GM12864 (cell line): ENCODE results near the gene RAB3C.
"Not testable (repeated sequence)": the region's sequence is repeated elsewhere in the genome, so short reads cannot be mapped to it uniquely, and the experiment has no call there.

Source experiments
- DNase-seq: peaks from one replicate; pipeline ENCODE4 v3.0.0-alpha.2; 2011; ENCODE audit warnings: low read depth
- H3K4me3 ChIP-seq: 2 replicates; pipeline ENCODE4 v1.5.1; 2011; ENCODE audit warnings: mild to moderate bottlenecking, low read depth, low read length, control low read depth
- TF ChIP-seq, protein P1 (sequence below): IDR thresholded peaks from 2 replicates; pipeline ENCODE4 v1.5.1; 2011; ENCODE audit warnings: low read depth, mild to moderate bottlenecking, moderate library complexity, low read length, control low read depth, inconsistent platforms; ENCODE audit errors: missing control alignments

Gene RAB3C, protein sequence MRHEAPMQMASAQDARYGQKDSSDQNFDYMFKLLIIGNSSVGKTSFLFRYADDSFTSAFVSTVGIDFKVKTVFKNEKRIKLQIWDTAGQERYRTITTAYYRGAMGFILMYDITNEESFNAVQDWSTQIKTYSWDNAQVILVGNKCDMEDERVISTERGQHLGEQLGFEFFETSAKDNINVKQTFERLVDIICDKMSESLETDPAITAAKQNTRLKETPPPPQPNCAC

DNA sequence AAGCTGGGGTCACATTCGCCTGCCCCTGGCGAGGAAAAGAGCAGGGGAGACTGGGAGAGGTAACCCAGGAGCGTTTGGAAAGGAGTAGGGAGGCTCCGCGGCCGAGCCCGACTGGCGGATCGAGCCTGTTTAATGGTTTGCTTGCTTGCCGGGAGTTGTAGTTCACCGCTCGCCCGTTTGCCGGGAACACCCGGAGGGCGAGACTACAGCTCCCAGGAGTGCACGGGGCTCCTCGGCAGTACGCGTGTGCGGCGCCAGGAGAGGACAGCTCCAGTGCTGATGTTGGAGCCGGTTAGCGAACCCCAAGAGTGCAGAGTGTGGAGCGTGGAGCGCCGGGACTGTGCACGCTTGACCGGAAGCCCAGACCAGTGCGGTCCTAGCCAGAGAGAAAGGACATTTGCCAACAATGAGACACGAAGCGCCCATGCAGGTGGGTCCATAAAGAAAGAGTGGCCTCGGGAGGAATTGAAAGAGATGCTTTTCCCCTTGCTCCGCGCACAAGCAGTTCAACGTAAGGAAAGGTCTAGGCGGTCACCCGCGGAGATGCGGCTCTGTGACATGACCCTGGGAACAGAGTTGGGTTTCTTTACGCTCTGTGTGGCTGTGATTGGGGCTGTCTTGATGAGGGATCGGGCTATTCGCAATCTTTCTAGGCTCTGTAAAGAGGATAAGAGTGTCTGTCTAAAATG lies at the start of gene RAB3C:
RAB3C (plus strand) TSS at position 273 of the 689 bp plus-strand sequence; CDS start at position 407, 134 bp downstream.
- H3K4me3 ChIP-seq, result peak within 1 kb of the TSS; percentile 40
- DNase-seq, result peak; percentile 31
- TF ChIP-seq, protein P1, sequence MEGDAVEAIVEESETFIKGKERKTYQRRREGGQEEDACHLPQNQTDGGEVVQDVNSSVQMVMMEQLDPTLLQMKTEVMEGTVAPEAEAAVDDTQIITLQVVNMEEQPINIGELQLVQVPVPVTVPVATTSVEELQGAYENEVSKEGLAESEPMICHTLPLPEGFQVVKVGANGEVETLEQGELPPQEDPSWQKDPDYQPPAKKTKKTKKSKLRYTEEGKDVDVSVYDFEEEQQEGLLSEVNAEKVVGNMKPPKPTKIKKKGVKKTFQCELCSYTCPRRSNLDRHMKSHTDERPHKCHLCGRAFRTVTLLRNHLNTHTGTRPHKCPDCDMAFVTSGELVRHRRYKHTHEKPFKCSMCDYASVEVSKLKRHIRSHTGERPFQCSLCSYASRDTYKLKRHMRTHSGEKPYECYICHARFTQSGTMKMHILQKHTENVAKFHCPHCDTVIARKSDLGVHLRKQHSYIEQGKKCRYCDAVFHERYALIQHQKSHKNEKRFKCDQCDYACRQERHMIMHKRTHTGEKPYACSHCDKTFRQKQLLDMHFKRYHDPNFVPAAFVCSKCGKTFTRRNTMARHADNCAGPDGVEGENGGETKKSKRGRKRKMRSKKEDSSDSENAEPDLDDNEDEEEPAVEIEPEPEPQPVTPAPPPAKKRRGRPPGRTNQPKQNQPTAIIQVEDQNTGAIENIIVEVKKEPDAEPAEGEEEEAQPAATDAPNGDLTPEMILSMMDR, result no peak

DNA sequence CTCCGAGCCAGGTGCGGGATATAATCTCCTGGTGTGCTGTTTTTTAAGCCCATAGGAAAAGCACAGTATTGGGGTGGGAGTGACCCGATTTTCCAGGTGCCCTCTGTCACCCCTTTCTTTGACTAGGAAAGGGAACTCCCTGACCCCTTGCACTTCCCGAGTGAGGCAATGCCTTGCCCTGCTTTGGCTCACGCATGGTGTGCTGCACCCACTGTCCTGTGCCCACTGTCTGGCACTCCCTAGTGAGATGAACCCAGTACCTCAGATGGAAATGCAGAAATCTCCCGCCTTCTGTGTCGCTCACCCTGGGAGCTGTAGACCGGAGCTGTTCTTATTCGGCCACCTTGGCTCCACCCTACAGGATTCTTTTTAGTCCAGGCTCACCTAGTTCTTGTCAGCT lies 40.9 kb upstream of the RAB3C start:
- not testable (repeated sequence) for DNase-seq, H3K4me3 ChIP-seq

DNA sequence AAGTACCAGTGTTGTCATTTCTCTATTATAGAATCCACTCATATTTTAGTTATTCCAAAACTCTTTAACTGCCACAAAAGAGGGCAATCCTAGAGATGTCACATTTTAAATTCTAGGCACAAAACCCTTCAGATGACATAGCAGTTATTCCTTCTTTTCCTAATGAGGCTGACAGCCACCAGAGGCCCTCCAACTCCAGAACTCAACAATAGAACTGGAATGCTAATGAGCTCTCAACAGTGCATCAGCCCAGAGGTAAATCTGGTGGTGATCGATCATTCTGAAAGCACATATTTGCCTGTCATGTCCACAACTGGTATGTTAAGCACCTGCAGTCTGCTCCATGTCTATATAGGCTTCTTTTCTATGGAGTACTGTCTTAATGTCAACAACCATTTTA lies 40.2 kb upstream of the RAB3C start:
- TF ChIP-seq, protein P1, result no peak
- no peak overlapping the region for H3K4me3 ChIP-seq
- no peak for DNase-seq

DNA sequence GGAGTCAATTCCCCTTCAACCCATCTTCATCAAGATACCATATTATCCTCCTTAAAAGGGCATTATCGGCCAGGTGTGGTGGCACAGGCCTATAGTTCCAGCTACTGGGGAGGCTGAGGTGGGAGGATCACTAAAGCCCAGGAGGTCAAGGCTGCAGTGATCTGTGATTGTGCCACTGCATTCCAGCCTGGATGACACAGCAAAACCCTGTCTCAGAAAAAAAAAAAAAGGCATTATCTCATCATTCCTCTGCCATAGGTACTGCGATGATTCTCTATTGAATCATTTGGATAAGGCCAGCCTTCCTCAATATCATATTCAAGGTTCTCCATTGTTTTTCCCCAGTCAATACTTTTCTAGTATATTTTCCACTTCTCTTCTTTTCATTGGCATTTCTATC lies 39.2 kb upstream of the RAB3C start:
- no peak overlapping the region for H3K4me3 ChIP-seq
- TF ChIP-seq, protein P1, result no peak
- DNase-seq, result no peak

DNA sequence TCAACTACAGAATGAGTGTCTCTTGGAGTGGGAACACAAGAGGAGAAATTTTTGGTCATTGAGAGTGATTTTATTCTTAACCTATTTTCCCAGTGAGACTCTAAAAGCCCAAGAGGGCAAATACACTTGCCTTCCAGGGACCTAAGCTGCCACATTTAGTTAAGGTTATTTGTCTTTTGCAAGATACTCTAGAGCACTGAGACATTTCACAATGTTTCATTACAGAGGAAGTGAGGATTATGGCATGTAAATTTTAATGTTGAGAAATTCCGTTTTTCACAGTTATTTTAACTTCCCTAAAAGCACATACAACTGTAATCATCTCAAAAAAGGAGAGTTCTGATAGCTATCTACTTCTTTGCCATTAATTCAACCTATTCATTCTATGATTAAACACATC lies 38.7 kb upstream of the RAB3C start:
- no peak for DNase-seq
- TF ChIP-seq, protein P1, result no peak
- H3K4me3 ChIP-seq, result no peak overlapping the region

DNA sequence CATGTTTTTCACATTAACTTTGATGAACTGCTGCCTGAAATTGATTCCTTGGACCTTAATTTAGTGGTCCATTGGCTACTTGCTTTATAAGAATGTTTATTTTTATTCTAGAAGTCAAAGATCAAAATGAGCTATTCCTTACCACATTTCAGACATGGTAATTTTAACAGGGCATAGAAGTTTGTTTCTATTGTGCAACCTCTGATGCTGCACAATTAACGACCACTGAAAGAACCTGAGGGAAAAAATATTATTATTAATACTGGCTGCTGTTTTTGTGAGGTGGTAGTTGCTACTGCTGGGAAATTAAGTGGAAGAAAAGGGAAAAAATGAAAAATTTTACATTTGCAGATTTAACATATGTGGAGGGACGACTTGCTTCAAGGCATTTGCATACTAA lies 37.9 kb upstream of the RAB3C start:
- DNase-seq, result no peak

DNA sequence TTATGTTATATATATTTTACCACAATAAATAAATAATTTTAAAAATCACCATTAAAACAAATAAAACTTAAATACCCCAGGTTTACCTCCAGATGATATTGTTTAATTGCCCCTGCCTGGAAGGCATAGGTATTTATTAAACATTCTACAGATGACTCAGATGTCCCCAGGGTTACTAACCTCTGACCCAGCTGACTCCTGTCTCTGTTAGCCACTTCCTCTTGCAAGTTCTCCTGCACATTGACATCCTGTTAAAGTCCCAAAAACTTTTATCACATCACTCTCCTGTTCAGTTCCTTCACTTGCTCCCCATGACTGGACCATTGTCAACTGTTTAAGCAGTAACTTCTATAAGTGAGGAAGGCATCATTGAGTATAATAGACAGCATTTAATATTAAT lies 37.0 kb upstream of the RAB3C start:
- H3K4me3 ChIP-seq, result no peak overlapping the region
- no peak for DNase-seq
- TF ChIP-seq, protein P1, result no peak

More for the DNA sequence above, 37.9 kb upstream of the RAB3C start:
- TF ChIP-seq, protein P1, result no peak
- H3K4me3 ChIP-seq, result no peak overlapping the region
